Subcutaneous adipose tissue (tissue), 4 donors: ENCODE measurements around the gene SPOCK1. TPM values are rescaled to one million over a fixed set of nuclear protein-coding genes. Genes with fewer than 3 reads are reported as not detected.

Experiments
- CTCF ChIP-seq: fragments of 450-650 bp; IDR thresholded peaks from one replicate; pipeline ENCODE4 v1.5.1; 2016; ENCODE audit warnings: low read depth, mild to moderate bottlenecking, control low read depth, antibody characterized with exemption, moderate library complexity
- total RNA-seq, 4 donors: library from RNA; depleted of rRNA; stranded (reverse); fragments of >200 nt; gene quantifications; one replicate each; pipeline ENCODE4 v1.1.0, GENCODE V29; 2016

The SPOCK1 gene
- total RNA-seq, 4 donors from 2014 or later = 55.2 to 84.6 (median 70.1) TPM

DNA sequence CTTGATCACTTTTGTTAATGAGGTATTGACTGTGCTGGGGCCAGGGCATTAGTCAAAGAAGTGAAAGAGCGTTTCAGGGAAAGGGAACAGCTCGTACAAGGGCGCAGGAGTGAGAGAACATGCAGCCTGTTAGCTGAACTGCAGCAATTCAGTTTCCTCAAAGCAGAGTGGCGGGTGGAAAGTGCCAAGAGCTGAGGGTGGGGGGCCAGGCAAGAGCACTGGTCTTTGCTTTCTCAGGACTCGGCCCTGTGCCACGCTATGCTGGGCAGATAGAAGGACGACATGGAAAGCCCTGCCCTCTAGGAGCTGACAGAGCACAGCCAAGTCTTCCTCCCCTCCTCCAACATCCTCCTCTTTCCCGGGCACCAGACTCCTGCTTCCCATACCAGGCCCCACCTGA lies 304.8 kb downstream of the SPOCK1 start:
- TF ChIP-seq CTCF = no peak

DNA sequence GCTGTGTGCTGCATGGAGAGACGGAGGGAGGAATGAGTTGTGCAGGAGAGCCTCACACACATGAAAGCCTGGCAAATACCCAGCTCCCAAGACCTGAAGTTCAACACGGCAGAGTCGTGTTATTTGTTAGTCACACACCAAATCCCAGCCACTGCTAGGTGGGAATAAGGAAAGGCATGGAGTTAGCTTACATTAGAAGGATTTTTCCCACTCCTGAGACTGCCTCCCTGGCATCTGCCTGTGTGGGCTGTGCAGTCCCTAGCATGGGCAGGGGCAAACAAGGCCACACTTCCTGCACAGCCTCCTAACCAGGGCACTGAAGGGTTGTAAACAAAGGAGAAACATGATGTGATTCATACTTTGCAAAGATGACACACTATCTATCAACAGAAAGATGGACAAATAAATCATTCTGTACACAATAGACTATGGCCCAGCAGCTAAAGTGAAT lies 306.8 kb downstream of the SPOCK1 start:
- no peak for TF ChIP-seq CTCF

DNA sequence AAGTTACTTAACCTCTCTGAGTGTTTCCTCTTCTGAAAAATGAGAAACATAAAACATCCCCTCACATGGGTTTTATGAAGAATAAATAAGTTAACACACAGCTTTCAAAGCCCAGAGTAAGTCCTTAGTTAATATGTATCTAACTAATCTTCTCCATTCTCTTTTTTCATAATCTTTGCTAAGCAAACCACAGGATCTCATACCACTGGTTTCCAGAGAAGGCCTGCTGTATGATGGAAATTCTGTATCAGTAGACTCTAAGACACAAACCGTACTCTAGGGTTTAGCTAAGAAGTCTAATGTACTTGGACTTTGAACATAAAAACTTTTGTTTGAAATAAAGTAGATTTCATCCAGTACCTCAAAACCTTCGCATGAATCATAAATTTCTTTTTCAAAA lies 307.9 kb downstream of the SPOCK1 start:
- TF ChIP-seq CTCF = no peak

DNA sequence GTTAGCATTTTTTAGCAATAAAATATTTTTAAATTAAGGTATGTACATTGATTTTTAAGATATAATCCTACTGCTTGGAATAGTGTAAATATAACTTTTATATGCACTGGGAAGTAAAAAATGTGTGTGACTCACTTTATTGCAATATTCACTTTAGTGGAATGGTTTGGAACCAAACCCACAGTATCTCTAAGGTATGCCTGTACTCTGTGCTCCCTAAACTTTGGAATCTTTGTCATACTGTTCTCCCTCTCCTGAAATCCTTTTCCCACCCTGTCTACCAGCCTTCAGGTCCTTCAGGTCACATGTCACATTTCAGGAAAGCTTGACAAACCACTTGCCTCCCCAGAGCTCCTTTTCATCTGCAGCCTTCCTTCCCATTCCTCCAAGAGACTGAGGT lies 308.7 kb downstream of the SPOCK1 start:
- no peak for TF ChIP-seq CTCF

DNA sequence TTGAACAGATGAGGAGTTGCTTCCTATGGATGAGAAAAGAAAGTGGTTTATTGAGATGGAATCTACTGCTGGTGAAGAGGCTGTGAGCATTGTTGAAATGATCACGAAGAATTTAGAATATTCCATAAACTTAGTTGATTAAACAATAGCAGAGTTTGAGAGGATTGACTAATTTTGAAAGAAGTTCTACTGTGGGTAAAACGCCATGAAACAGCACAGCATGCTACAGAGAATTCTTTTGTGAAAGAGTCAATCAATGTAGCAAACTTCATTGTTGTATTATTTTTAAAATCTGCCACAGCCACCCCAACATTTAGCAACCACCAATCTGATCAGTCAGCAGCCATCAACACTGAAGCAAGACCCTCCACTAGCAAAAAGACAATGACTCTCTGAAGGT lies 309.1 kb downstream of the SPOCK1 start:
- no peak for TF ChIP-seq CTCF

- TF ChIP-seq CTCF = no peak
Observed at GRCh38 chr5:137188566-137188965, 310.6 kb downstream of the SPOCK1 start.

- no peak for TF ChIP-seq CTCF
Observed at GRCh38 chr5:137186759-137187461, 312.2 kb downstream of the SPOCK1 start.
